DOHH2 (cell line): ENCODE measurements around the gene ZNF23.

Experiments
- CTCF ChIP-seq: fragments of 200-600 bp; sonication (generic); IDR thresholded peaks from one replicate; pipeline ENCODE4 v1.5.1; 2014; ENCODE audit warnings: antibody characterized with exemption, mild to moderate bottlenecking, low read depth, low read length; ENCODE audit not compliant: poor library complexity, severe bottlenecking
- EZH2phosphoT487 ChIP-seq: fragments of 200-600 bp; sonication (generic); IDR thresholded peaks from 2 replicates; pipeline ENCODE4 v1.6.1; 2017; ENCODE audit warnings: borderline replicate concordance, mild to moderate bottlenecking, antibody characterized with exemption, low read length, moderate library complexity, mixed read lengths

- TF ChIP-seq CTCF (no peak), EZH2phosphoT487 (no peak)
Measured at GRCh38 chr16:71404364-71404763, 57.7 kb downstream of the ZNF23 start.
